ENCODE measurements around the gene GUCA1A. TPM values are rescaled to one million over a fixed set of nuclear protein-coding genes. Genes with fewer than 3 reads are reported as not detected.

GUCA1A gene
- total RNA-seq, 1 experiment from 2014 or later = not detected

DNA sequence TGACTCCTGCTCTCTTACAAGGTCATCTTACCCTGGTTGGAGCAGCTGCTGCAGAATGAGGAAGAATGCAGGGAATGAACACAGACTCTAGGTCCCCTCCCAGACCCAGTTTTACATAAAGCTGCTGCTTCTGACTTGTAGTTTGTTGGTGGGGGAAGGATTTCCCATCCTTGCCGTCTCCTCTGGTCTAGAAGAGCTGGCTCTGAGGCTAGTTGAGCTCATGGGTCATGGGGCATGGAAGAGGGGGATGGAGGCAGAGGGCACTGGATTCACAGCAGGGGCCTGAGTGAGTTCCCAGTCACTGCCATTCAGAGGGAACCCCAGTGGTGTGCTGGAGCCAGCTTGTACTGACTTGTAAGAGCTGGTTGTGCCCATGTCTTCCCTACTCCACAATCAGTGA, 9.2 kb upstream of the GUCA1A start:
- Mint-ChIP-seq H3K27ac (ENCODE audit: unreplicated experiment) (no peak overlapping the region), H3K27me3 (ENCODE audit: insufficient read depth, unreplicated experiment) (no peaks in the 10 kb centered on the region), H3K4me3 (ENCODE audit: unreplicated experiment) (no peak overlapping the region), H3K9me3 (ENCODE audit: unreplicated experiment) (no peaks in the 10 kb centered on the region), H3K36me3 (ENCODE audit: insufficient read depth, unreplicated experiment) (no peaks in the 10 kb centered on the region), H3K4me1 (ENCODE audit: low read depth, unreplicated experiment) (peaks cover 7% of the 10 kb centered on the region)
- no peak overlapping the region for H3K4me3 ChIP-seq (ENCODE audit: low read depth, low read length)
- no peaks in the 10 kb centered on the region for H3K9me3 ChIP-seq
- no TSS peak for BruUV-seq (replicated peaks)
- intact Hi-C loops (cut with micrococcal nuclease; ENCODE audit: unreplicated experiment) = no loop called here
- no peaks in the 10 kb centered on the region for H3K36me3 ChIP-seq (ENCODE audit: control insufficient read depth, insufficient read depth, low read length)
- ChIA-PET POLR2A (interaction anchor here (0.7 kb wide), 1 partner anchor 21 kb away, joined by 3 read pairs; the partner anchor contains the start of gene C6orf132), CTCF (interaction anchor here (0.7 to 2.3 kb wide), 3 partner anchors 51 to 611 kb away, joined by 3 to 7 read pairs (median 3); no protein-coding TSS in a partner anchor)
- no peaks in the 10 kb centered on the region for H3K27me3 ChIP-seq (replicated peaks; ENCODE audit: control insufficient read depth, insufficient read depth, low read length)
- TF ChIP-seq, protein P1, sequence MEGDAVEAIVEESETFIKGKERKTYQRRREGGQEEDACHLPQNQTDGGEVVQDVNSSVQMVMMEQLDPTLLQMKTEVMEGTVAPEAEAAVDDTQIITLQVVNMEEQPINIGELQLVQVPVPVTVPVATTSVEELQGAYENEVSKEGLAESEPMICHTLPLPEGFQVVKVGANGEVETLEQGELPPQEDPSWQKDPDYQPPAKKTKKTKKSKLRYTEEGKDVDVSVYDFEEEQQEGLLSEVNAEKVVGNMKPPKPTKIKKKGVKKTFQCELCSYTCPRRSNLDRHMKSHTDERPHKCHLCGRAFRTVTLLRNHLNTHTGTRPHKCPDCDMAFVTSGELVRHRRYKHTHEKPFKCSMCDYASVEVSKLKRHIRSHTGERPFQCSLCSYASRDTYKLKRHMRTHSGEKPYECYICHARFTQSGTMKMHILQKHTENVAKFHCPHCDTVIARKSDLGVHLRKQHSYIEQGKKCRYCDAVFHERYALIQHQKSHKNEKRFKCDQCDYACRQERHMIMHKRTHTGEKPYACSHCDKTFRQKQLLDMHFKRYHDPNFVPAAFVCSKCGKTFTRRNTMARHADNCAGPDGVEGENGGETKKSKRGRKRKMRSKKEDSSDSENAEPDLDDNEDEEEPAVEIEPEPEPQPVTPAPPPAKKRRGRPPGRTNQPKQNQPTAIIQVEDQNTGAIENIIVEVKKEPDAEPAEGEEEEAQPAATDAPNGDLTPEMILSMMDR (IDR thresholded peaks at IDR 0.05; ENCODE audit: insufficient read depth in 1 of 2, low read depth in 1 of 2, low read length in 1 of 2, severe bottlenecking in 1 of 2, unreplicated experiment in 1 of 2) = no peak
- H3K4me1 ChIP-seq = 0 out of 2 replicates have a peak, but pooled peaks cover 3% of the 10 kb centered on the region
- DNase-seq = no peak

DNA sequence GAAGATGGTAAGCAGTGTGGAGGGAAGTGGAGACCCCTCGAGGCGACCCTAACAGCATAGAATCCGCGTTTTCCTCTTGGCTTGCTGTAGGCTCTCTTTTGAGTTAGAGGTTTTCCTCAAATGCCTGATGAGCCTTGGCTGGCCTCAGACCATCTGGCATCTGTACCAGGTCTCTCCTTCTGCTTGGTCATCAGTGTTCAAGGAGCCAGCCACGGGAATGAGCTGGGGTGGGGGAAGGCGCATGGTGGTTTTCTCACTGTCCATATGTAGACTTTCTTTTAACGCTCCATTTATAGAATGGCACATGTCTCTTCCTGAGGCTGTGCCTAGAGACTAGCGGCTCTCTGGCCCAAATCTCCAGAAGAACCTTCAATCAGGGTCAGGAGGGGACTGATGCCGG, 8.1 kb upstream of the GUCA1A start:
- ChIA-PET CTCF (interaction anchor here (2.3 kb wide), 1 partner anchor 50 kb away, joined by 7 read pairs; no protein-coding TSS in a partner anchor), POLR2A (interaction anchor here (0.5 kb wide), 1 partner anchor 23 kb away, joined by 3 read pairs; the partner anchor contains the start of gene C6orf132)
- no peaks in the 10 kb centered on the region for H3K27me3 Mint-ChIP-seq (ENCODE audit: insufficient read depth, unreplicated experiment)
- Histone ChIP-seq H3K4me3 (ENCODE audit: low read depth, low read length) (no peak overlapping the region), H3K4me1 (0 out of 2 replicates have a peak, but pooled peaks cover 3% of the 10 kb centered on the region), H3K9me3 (no peaks in the 10 kb centered on the region), H3K36me3 (ENCODE audit: control insufficient read depth, insufficient read depth, low read length) (no peaks in the 10 kb centered on the region), H3K27me3 (replicated peaks; ENCODE audit: control insufficient read depth, insufficient read depth, low read length) (no peaks in the 10 kb centered on the region)
- no TSS peak for BruUV-seq (replicated peaks)
- peaks cover 7% of the 10 kb centered on the region for H3K4me1 Mint-ChIP-seq (ENCODE audit: low read depth, unreplicated experiment)
- no peak for DNase-seq
- H3K9me3 Mint-ChIP-seq (ENCODE audit: unreplicated experiment) = no peaks in the 10 kb centered on the region
- H3K4me3 Mint-ChIP-seq (ENCODE audit: unreplicated experiment) = no peak overlapping the region
- H3K27ac Mint-ChIP-seq (ENCODE audit: unreplicated experiment) = no peak overlapping the region
- intact Hi-C loops (cut with micrococcal nuclease; ENCODE audit: unreplicated experiment) = no loop called here
- TF ChIP-seq, protein P1 (IDR thresholded peaks at IDR 0.05; ENCODE audit: insufficient read depth in 1 of 2, low read depth in 1 of 2, low read length in 1 of 2, severe bottlenecking in 1 of 2, unreplicated experiment in 1 of 2) = no peak
- H3K36me3 Mint-ChIP-seq (ENCODE audit: insufficient read depth, unreplicated experiment) = no peaks in the 10 kb centered on the region

DNA sequence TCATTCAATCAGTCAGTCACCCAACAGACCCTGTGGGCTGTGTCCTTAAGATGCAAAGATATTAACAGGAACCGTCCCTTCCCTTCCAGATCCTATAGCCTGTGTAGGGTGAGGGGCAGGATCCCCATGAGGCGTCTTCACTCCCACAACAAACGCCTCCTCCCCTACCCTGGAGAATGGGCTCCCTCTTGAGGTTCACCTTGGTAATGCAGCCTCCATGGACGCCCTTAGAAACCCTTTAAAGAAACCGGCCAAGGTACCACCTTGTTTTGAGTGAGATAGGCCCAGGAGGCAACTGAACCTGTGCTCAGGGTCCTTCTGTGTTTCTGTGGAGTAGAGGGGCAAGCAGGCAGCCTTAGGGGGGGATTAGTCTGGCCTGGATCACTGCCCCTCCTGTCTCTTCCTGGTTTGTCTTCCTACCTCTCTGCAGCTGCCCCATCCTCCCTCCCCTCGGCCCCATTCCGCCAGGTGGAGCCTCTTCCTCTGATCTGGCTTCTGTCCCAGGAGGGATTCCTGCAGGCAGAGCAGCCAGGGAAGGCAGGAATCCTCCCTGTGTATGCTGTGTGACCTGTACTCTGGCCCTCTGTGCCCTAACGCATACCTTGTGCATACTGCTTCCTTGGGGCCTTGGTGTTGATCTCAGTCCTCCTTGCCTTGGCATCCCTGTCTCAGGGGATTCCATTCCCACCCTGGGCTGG, 6.6 kb upstream of the GUCA1A start:
- no peaks in the 10 kb centered on the region for H3K9me3 Mint-ChIP-seq (ENCODE audit: unreplicated experiment)
- ChIA-PET CTCF (interaction anchor here (0.6 to 3.1 kb wide), 7 partner anchors 24 to 73 kb away, joined by 3 to 30 read pairs (median 3); partner anchors contain the start of gene C6orf132), POLR2A (no interaction called here)
- H3K27me3 Mint-ChIP-seq (ENCODE audit: insufficient read depth, unreplicated experiment) = no peaks in the 10 kb centered on the region
- peaks cover 7% of the 10 kb centered on the region for H3K4me1 Mint-ChIP-seq (ENCODE audit: low read depth, unreplicated experiment)
- H3K27me3 ChIP-seq (replicated peaks; ENCODE audit: control insufficient read depth, insufficient read depth, low read length) = no peaks in the 10 kb centered on the region
- TF ChIP-seq, protein P1 (IDR thresholded peaks at IDR 0.05; ENCODE audit: insufficient read depth in 1 of 2, low read depth in 1 of 2, low read length in 1 of 2, severe bottlenecking in 1 of 2, unreplicated experiment in 1 of 2) = peak; percentile 90 to 97
- BruUV-seq (replicated peaks) = no TSS peak
- intact Hi-C loops (cut with micrococcal nuclease; ENCODE audit: unreplicated experiment) = loop anchor here (1.0 kb wide), 5 partner anchors 30 to 91 kb away; no protein-coding TSS in a partner anchor
- peak overlapping the region; percentile 30 for H3K4me3 Mint-ChIP-seq (ENCODE audit: unreplicated experiment)
- H3K9me3 ChIP-seq = no peaks in the 10 kb centered on the region
- H3K36me3 ChIP-seq (ENCODE audit: control insufficient read depth, insufficient read depth, low read length) = no peaks in the 10 kb centered on the region
- 0 out of 2 replicates have a peak, but pooled peaks cover 3% of the 10 kb centered on the region for H3K4me1 ChIP-seq
- no peak overlapping the region for H3K4me3 ChIP-seq (ENCODE audit: low read depth, low read length)
- peak overlapping the region; percentile 97 for H3K27ac Mint-ChIP-seq (ENCODE audit: unreplicated experiment)
- peak; percentile 87 to 88 for DNase-seq
- H3K36me3 Mint-ChIP-seq (ENCODE audit: insufficient read depth, unreplicated experiment) = no peaks in the 10 kb centered on the region

All from Caco-2 (cell line).